ENCODE measurements around the gene CRMP1.

CRMP1 gene

GRCh38 chr4:5790546-5790857 is 102.4 kb downstream of the CRMP1 start:
- no peak for DNase-seq

DNA sequence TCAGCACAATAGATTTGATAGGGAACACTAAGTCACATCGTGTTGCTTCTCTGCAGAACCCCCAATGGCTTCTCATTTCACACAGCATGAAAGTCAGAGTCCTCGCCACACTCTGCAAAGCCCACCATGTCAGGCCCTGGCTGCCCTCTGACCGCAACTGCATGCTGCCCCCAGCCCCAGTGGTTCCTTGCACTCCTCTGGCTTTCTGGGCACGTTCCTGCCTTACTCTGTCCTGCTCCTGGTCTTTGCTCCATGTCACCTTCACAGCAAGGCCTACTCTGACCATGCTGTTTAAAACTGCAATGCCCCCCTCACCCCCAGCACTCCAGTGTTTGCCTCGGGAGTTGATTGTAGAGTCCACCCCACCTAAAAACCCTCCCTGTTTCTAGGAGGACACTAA is 103.7 kb downstream of the CRMP1 start:
- DNase-seq = no peak

GRCh38 chr4:5788144-5788543 is 104.7 kb downstream of the CRMP1 start:
- DNase-seq = no peak

GRCh38 chr4:5787311-5787710 is 105.6 kb downstream of the CRMP1 start:
- no peak for DNase-seq

- no peak for DNase-seq
These were observed 106.8 kb downstream of the CRMP1 start for GRCh38 chr4:5785806-5786680.

- no peak for DNase-seq
These were observed 107.8 kb downstream of the CRMP1 start for GRCh38 chr4:5784960-5785611.

DNA sequence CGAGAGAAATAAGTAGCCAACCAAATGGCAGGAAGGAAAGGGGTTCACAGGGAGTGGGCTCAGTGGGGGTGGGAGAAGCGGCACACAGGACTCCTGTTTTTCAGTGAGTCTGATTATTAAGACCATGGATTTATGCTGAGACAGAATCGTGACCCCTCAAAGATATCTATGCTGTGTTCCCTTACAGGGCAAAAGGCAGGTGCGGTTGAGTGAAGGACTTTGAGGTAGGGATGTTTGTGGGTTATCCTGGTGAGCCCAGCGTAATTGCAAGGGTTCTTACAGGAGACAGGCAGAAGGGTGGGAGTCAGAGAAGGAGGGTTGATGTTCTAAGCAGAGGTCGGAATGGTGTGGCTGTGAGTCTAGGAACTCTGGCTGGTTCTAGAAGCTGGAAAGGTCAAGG is 108.9 kb downstream of the CRMP1 start:
- DNase-seq = no peak

DNA sequence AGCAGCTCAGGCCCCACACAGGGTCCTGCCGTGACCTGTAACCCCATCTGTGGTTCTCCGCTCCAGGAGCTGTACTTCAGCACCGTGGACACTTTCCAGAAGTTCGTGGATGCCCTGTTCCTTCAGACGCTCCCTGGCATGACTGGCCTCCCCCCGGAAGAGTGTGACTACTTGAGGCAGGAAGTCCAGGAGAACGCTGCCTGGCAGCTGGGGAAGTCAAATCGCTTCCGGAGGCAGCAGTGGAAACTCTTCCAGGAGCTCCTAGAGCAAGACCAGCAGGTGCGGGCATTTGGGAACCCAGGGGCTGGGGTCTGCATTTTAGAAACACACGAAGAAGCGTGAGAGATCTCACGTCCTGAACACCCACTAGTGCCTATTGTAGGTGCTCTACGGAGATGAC is 109.4 kb downstream of the CRMP1 start:
- DNase-seq = no peak

- DNase-seq = no peak
These were observed 109.9 kb downstream of the CRMP1 start for GRCh38 chr4:5782829-5783476.

GRCh38 chr4:5781691-5782090 is 111.2 kb downstream of the CRMP1 start:
- DNase-seq = no peak

- no peak for DNase-seq
These were observed 111.9 kb downstream of the CRMP1 start for GRCh38 chr4:5780831-5781480.

DNA sequence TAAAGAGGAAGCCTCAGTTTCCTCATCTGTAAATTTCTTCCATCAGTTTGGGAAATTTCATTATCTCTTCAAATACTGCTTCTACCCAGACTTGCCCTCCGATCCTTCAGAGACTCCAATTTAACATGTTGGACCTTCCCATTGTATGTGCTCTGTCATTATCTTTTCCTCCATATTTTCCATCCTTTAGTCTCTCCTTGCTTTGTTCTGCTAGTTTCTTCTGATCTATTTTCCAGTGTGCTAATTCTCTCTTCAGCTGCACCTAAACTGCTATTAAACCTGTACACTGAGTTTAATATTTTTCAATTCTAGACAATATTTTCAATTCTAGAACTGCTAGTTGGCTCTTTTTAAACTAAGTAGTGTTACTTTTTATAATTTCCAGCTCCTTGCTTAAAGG is 116.4 kb downstream of the CRMP1 start:
- DNase-seq = no peak

GRCh38 chr4:5774416-5775036 is 118.4 kb downstream of the CRMP1 start:
- DNase-seq = no peak

DNA sequence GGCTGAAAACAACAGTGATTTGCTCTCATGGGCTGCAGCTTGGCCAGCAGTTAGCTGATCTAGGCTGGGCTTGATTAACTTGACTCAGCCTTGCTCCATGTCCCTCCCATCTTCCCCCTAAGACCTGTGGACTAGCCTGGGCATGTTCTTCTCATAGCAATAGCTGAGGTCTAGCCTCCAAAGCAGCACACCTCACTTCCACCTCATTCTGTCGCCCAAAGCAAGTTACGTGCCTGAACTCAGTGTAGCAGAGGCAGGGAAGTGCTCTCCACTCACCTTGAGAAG is 119.7 kb downstream of the CRMP1 start:
- no peak for DNase-seq

GRCh38 chr4:5772528-5773270 is 120.2 kb downstream of the CRMP1 start:
- no peak for DNase-seq
